ENCODE results near the gene PRSS48. TPM values are rescaled to one million over a fixed set of nuclear protein-coding genes. Genes with fewer than 3 reads are reported as not detected.

Gene PRSS48
- total and polyA plus RNA-seq, 2 of the 4 experiments (the other 2 are of a cell fraction): not detected

- Histone ChIP-seq H4K20me1 (ENCODE audit: insufficient read depth, low read length) (no peaks in the 10 kb centered on the region), H2BK5ac (ENCODE audit: low read depth, low read length, poor library complexity, severe bottlenecking) (no peak overlapping the region), H2AK5ac (ENCODE audit: low read depth, low read length) (no peak overlapping the region), H3K27ac (ENCODE audit: insufficient read depth, low read length) (no peak overlapping the region), H4K91ac (ENCODE audit: insufficient read depth, low read depth, low read length) (no peak overlapping the region), H3K4ac (ENCODE audit: low read depth, low read length) (no peak overlapping the region), H3K4me3 (ENCODE audit: insufficient read depth, low read depth, low read length) (no peak overlapping the region), H2AK9ac (replicated peaks; ENCODE audit: low read depth, low read length, poor library complexity) (no peak overlapping the region), H3K27me3 (ENCODE audit: control insufficient read depth, insufficient read depth, low read length) (no peaks in the 10 kb centered on the region), H2BK20ac (ENCODE audit: low read depth, low read length) (no peak overlapping the region), H3K9me1 (ENCODE audit: insufficient read depth, low read length) (no peaks in the 10 kb centered on the region), H3K4me2 (ENCODE audit: low read depth, low read length) (no peak overlapping the region), H3K18ac (ENCODE audit: low read depth, low read length) (no peak overlapping the region), H3K14ac (replicated peaks; ENCODE audit: low read depth, low read length) (no peak overlapping the region), H3K23ac (ENCODE audit: low read depth, low read length) (no peak overlapping the region), H2BK15ac (ENCODE audit: low read depth, low read length) (no peak overlapping the region), H3K56ac (ENCODE audit: extremely low read depth, insufficient read depth, low read length) (no peak overlapping the region), H3K9ac (ENCODE audit: low read depth, low read length) (no peak overlapping the region), H4K5ac (ENCODE audit: low read depth, low read length) (no peak overlapping the region), H2BK120ac (ENCODE audit: low read depth, low read length) (no peak overlapping the region), H3K36me3 (ENCODE audit: control insufficient read depth, insufficient read depth, low read length) (no peaks in the 10 kb centered on the region), H4K8ac (ENCODE audit: low read depth in 2 of 2, low read length in 2 of 2) (no peak overlapping the region), H3K9me3 (ENCODE audit: control insufficient read depth, insufficient read depth, low read length) (no peaks in the 10 kb centered on the region), H3K4me1 (ENCODE audit: control insufficient read depth, insufficient read depth, low read length) (no peaks in the 10 kb centered on the region), H3K79me1 (ENCODE audit: low read depth in 1 of 2, low read length in 2 of 2) (no peaks in the 10 kb centered on the region), H2AFZ (replicated peaks; ENCODE audit: low read length, poor library complexity) (no peak overlapping the region)
- ATAC-seq (ENCODE audit: low read depth) (no peak), DNase-seq (no peak)
- dilution Hi-C loops (cut with HindIII; ENCODE audit: low sequenced_read_pairs, unreplicated experiment) (no loop called here), in situ Hi-C loops (cut with MboI; ENCODE audit: low sequenced_read_pairs) (no loop called here), intact Hi-C loops (cut with micrococcal nuclease) (no loop called here)
- TF ChIP-seq MXI1 (IDR thresholded peaks at IDR 0.05; ENCODE audit: borderline replicate concordance, low read depth, low read length) (no peak), FOS (IDR thresholded peaks at IDR 0.05; ENCODE audit: low read depth, low read length) (no peak), RCOR1 (IDR thresholded peaks at IDR 0.05; ENCODE audit: insufficient replicate concordance, low read length) (no peak), NFE2L2 (IDR thresholded peaks at IDR 0.05; ENCODE audit: low read depth, low read length) (no peak), POLR2A (IDR thresholded peaks at IDR 0.05; ENCODE audit: low read depth, low read length) (no peak), ELK1 (IDR thresholded peaks at IDR 0.05; ENCODE audit: borderline replicate concordance, low read depth, low read length) (no peak), MAFK (IDR thresholded peaks at IDR 0.05; ENCODE audit: low read depth, low read length) (no peak), MAZ (IDR thresholded peaks at IDR 0.05; ENCODE audit: borderline replicate concordance, low read depth, low read length) (no peak), RFX5 (IDR thresholded peaks at IDR 0.05; ENCODE audit: low read depth, low read length) (no peak), RAD21 (IDR thresholded peaks at IDR 0.05; ENCODE audit: low read length) (no peak), CHD1 (IDR thresholded peaks at IDR 0.05; ENCODE audit: low read depth, low read length) (no peak), SMC3 (IDR thresholded peaks at IDR 0.05; ENCODE audit: low read depth, low read length) (no peak)
- CTCF ChIA-PET: no interaction called here
- POLR2A ChIA-PET (ENCODE audit: unreplicated experiment): no interaction called here
- no TSS peak for BruUV-seq (replicated peaks)
Measured at GRCh38 chr4:151297170-151297569, 20.2 kb downstream of the PRSS48 start.

All from IMR-90 (cell line).